DND-41 (cell line): ENCODE measurements around the gene FLNB.

Experiments
- EZH2 ChIP-seq: IDR thresholded peaks from 3 replicates; pipeline ENCODE4 v1.6.1; 2012; ENCODE audit warnings: borderline replicate concordance, low read depth, mild to moderate bottlenecking, moderate library complexity, low read length, inconsistent platforms; ENCODE audit not compliant: severe bottlenecking
- TF ChIP-seq, protein P1 (sequence below): IDR thresholded peaks from 2 replicates; pipeline ENCODE4 v1.5.1; 2012; ENCODE audit warnings: borderline replicate concordance, low read length, moderate library complexity, mild to moderate bottlenecking; ENCODE audit not compliant: poor library complexity, severe bottlenecking; ENCODE audit errors: extremely low read depth

- TF ChIP-seq, protein P1, sequence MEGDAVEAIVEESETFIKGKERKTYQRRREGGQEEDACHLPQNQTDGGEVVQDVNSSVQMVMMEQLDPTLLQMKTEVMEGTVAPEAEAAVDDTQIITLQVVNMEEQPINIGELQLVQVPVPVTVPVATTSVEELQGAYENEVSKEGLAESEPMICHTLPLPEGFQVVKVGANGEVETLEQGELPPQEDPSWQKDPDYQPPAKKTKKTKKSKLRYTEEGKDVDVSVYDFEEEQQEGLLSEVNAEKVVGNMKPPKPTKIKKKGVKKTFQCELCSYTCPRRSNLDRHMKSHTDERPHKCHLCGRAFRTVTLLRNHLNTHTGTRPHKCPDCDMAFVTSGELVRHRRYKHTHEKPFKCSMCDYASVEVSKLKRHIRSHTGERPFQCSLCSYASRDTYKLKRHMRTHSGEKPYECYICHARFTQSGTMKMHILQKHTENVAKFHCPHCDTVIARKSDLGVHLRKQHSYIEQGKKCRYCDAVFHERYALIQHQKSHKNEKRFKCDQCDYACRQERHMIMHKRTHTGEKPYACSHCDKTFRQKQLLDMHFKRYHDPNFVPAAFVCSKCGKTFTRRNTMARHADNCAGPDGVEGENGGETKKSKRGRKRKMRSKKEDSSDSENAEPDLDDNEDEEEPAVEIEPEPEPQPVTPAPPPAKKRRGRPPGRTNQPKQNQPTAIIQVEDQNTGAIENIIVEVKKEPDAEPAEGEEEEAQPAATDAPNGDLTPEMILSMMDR, result no peak
- TF ChIP-seq EZH2, result no peak
Measured at GRCh38 chr3:58202917-58203360, 194.7 kb downstream of the FLNB start.
